H7 (cell line): Measurements from ENCODE around the gene TMEM132D. TPM values are rescaled to one million over a fixed set of nuclear protein-coding genes. Genes with fewer than 3 reads are reported as not detected.

Experiments
- DNase-seq: peaks from one replicate; pipeline ENCODE4 v3.0.0; 2012
- H3K27me3 ChIP-seq: 2 replicates; pipeline ENCODE4 v1.6.0; 2011; ENCODE audit warnings: mild to moderate bottlenecking, low read length; ENCODE audit not compliant: control insufficient read depth, insufficient read depth
- H3K36me3 ChIP-seq: replicated peaks from 2 replicates; pipeline ENCODE4 v1.5.1; 2011; ENCODE audit warnings: low read length; ENCODE audit not compliant: control insufficient read depth, insufficient read depth
- H3K4me3 ChIP-seq: 2 replicates; pipeline ENCODE4 v1.5.1; 2011; ENCODE audit warnings: low read depth, mild to moderate bottlenecking, control low read depth, low read length, moderate library complexity; ENCODE audit not compliant: insufficient read depth
- total RNA-seq: library from RNA; depleted of rRNA; stranded (reverse); fragments of >200 nt; shearing (Covaris generic); gene quantifications from 2 replicates; pipeline ENCODE4 v1.2.3, GENCODE V29; 2014

TMEM132D gene
- total RNA-seq, 1 experiment from 2014 or later, result 13.0 TPM

DNA sequence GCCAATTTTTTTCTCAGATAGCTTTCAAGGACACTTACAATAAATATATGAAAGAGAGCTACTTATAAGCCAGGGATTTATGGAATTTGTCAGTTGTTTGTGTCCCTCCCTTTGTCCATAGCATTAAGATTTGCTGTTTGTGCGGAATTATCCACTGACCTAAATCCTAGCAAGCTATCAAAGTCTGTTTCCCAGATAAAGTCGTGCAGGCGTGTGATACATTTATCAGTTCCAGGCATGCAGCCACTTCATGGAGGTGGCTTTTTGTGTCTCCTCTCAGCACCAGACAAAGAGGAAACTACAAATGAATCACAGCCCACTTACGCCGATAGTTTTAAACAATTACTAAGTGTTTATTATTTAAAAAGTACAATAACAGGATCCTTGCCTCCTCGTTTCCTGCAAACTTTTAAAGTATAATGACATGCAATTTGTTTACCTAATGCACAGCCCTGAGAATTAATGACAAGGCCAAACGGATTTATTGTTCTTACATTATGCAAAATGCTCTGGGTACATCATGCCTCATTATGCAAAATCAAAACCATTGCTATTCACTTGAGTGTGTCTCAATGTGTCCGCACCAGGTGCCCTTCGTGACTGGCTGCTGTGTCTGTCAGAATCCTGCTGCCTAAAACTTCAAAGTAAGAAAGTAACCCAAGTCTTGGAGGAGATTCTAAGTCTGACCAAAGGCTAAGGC is 627.3 kb downstream of the TMEM132D start:
- H3K4me3 ChIP-seq, result no peak overlapping the region
- no peaks in the 10 kb centered on the region for H3K36me3 ChIP-seq
- DNase-seq, result no peak
- no peaks in the 10 kb centered on the region for H3K27me3 ChIP-seq

DNA sequence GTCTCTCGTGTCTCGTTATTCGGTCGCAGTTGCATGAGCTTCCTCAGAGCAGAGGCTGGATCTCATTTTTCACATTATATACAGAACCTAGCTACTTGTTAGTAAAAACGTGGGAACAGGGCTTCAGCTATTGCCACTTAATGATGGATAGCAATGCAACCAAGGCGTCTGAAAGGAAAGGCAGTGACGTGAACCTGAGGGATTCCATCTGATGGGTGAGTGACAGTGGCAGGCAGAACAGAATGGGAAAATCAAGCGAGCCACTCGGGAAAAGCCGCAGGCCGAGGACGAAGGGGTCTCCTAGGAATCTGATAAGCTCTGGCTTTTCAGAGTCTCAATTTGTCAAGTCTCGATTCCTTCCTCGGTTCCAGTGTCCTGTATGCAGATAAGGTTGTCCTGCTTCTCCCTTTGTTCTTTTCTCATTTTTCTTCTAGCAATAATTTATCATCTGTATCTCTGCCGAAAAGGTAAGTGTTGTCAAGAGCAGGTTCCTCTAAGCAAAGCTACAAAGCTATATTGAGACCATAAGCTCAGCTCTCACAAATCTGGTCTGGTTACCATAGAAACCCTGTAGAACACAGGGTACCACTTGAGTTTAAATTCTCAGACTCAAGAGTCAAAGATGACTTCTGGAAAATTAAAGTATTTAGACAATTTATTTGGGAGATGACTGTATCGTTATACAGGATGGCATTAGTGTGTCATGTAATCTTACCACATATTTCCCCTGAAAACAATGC is 633.9 kb downstream of the TMEM132D start:
- no peak for DNase-seq
- no peaks in the 10 kb centered on the region for H3K36me3 ChIP-seq
- no peak overlapping the region for H3K4me3 ChIP-seq
- H3K27me3 ChIP-seq, result no peaks in the 10 kb centered on the region

GRCh38 chr12:129258781-129259318 is 645.0 kb downstream of the TMEM132D start:
- no peak for DNase-seq
- no peaks in the 10 kb centered on the region for H3K36me3 ChIP-seq
- no peaks in the 10 kb centered on the region for H3K27me3 ChIP-seq
- no peak overlapping the region for H3K4me3 ChIP-seq

GRCh38 chr12:129257524-129257923 is 646.3 kb downstream of the TMEM132D start:
- DNase-seq, result no peak
- Histone ChIP-seq H3K27me3 (no peaks in the 10 kb centered on the region), H3K36me3 (no peaks in the 10 kb centered on the region), H3K4me3 (no peak overlapping the region)

- Histone ChIP-seq H3K36me3 (no peaks in the 10 kb centered on the region), H3K4me3 (no peak overlapping the region), H3K27me3 (no peaks in the 10 kb centered on the region)
- no peak for DNase-seq
These were observed 657.2 kb downstream of the TMEM132D start for GRCh38 chr12:129246630-129247029.

- no peak for DNase-seq
- Histone ChIP-seq H3K27me3 (no peaks in the 10 kb centered on the region), H3K4me3 (no peak overlapping the region), H3K36me3 (no peaks in the 10 kb centered on the region)
These were observed 658.1 kb downstream of the TMEM132D start for GRCh38 chr12:129245769-129246168.

DNA sequence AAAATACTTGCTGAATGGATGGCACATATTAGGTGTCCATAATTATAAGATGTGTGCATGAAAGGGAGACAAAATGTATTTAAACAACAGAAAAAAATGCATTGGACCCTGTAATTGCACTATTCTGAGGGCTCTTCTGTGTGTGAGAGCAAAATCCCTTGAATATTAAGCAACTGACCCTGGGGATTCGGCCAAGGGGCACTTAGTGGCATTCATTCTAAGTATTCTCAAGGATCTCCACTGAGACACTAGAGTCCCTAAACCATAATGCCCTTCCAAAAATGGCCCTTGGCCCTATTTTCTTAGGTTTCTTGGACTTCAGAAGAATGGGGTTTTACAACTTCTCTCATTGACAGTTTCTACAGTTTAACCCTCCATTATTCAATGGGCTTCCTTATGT is 662.0 kb downstream of the TMEM132D start:
- Histone ChIP-seq H3K36me3 (no peaks in the 10 kb centered on the region), H3K4me3 (no peak overlapping the region)
- DNase-seq, result no peak

DNA sequence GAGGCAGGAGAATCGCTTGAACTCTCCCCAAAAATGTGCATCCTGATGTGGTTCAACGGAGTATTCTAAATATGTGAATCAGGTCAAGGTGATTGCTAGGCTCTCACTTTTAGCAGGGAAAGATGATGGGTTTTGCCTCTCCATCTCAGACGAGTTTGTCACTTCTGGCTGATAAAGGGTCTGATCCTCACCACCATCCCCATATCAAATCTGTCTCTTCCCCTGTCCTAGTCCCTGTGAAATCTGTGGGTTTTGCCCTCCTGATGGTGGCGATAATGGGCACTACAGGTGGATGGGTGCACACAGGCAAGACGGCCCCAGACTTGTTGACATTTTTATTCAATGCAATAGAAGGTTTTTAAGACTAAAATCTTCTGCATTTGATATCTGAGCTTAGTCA is 665.9 kb downstream of the TMEM132D start:
- DNase-seq, result peak; percentile 22
- no peak overlapping the region for H3K4me3 ChIP-seq
- no peaks in the 10 kb centered on the region for H3K27me3 ChIP-seq
- H3K36me3 ChIP-seq, result no peaks in the 10 kb centered on the region

More for the DNA sequence above, 662.0 kb downstream of the TMEM132D start:
- H3K27me3 ChIP-seq, result no peaks in the 10 kb centered on the region

DNA sequence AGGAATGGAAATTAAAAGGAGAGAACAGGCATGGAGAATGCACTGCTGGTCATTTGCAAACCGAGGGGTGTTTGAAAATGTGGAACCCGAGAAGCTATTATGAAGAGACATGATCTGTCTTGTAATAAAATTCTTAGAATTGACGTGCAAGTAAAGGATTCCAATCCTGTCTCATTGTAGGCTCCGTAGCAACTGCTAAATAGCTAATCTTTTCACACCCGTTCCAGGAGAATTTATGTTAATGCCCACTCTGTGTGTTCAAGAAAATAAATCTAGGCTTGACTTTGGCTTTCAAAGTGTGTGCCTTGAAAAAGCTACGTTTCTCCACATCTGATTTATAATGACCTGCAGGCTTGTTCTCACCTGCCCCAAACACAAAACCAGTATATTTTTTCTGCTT is 669.6 kb downstream of the TMEM132D start:
- no peaks in the 10 kb centered on the region for H3K36me3 ChIP-seq
- no peak overlapping the region for H3K4me3 ChIP-seq
- no peak for DNase-seq
- H3K27me3 ChIP-seq, result no peaks in the 10 kb centered on the region

GRCh38 chr12:129231491-129231890 is 672.3 kb downstream of the TMEM132D start:
- H3K27me3 ChIP-seq, result no peaks in the 10 kb centered on the region
- H3K4me3 ChIP-seq, result no peak overlapping the region
- no peaks in the 10 kb centered on the region for H3K36me3 ChIP-seq
- no peak for DNase-seq

DNA sequence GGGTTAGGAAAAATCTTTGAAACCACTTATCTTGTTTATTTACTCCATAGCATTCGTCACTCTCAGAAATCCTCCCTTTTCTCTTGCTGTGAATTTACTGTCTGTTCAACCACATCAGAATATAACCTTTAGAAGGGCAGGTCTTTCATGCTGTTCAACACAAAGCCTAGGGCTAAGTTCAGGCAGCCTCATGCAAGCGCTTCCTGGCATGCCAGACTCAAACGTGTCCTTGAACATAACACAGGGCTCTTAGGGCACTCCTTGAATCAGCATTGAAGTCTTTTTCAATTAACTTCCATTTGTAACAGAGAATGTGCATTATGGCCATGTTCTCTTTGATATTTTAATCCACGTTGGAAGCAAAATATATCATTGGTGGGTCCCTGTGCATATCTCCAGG is 672.8 kb downstream of the TMEM132D start:
- H3K36me3 ChIP-seq, result no peaks in the 10 kb centered on the region
- H3K4me3 ChIP-seq, result no peak overlapping the region
- no peak for DNase-seq
- no peaks in the 10 kb centered on the region for H3K27me3 ChIP-seq

DNA sequence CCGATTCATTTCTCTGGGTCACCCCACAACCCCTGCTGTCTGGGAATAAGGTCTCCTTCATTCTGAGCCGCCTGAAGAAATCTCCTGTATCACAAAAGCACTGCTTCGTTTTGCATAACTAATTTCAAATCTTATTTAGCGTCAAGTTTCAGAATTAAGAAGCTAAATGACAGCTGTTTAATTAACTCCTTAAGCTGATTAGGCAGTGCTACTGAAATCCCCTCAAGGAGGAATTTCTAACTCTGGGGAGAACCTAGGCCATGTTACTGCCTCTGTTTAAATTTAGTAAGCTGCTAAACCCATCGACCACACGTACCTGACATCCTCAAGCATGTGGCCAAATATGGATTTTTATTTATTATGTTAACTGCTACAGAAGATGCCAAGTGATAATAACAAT is 677.0 kb downstream of the TMEM132D start:
- no peaks in the 10 kb centered on the region for H3K36me3 ChIP-seq
- no peaks in the 10 kb centered on the region for H3K27me3 ChIP-seq
- DNase-seq, result no peak
- H3K4me3 ChIP-seq, result no peak overlapping the region

DNA sequence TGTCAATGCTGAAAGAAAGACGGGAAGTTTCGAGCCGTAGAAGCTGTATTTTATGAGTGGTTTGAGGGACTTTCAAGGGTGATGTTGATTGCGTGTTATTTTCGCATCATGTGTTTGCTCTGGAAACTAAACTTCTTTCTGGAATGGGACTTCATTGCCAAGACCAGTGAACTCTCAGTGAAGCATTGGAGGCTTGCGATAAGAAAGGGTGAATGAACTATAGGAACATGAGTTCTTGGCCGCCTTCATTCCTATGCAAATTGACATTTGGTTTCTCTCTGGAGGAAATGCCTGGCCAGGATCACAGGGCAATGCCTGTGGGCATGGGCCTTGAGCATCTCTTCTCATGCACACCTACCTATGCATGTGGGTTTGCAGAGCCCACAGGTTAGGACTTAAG is 677.8 kb downstream of the TMEM132D start:
- Histone ChIP-seq H3K27me3 (no peaks in the 10 kb centered on the region), H3K4me3 (no peak overlapping the region)
- DNase-seq, result no peak

GRCh38 chr12:129215556-129215955 is 688.3 kb downstream of the TMEM132D start:
- DNase-seq, result no peak
- Histone ChIP-seq H3K27me3 (no peaks in the 10 kb centered on the region), H3K4me3 (no peak overlapping the region), H3K36me3 (no peaks in the 10 kb centered on the region)

More for the DNA sequence above, 677.8 kb downstream of the TMEM132D start:
- H3K36me3 ChIP-seq, result no peaks in the 10 kb centered on the region

DNA sequence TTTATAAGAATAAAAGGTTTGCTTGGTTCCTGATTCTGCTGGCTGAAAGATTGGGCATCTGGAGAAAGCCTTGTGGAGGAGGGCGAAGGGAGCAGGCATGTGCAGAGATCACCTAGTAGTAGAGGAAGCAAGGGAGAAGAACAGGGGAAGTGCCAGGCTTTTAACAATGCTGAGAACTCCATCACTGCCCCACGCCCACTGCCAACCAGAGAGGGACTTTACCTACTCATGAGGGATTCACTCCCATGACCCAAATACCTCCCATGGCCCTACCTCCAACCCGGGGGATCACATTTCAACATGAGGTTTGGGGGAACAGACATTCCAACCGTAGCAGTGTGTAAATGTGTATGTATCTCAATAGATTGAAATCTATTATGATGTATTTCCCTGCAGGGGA is 690.3 kb downstream of the TMEM132D start:
- Histone ChIP-seq H3K4me3 (no peak overlapping the region), H3K36me3 (no peaks in the 10 kb centered on the region), H3K27me3 (no peaks in the 10 kb centered on the region)
- no peak for DNase-seq
